ENCODE results near the gene AGRP.

AGRP gene

DNA sequence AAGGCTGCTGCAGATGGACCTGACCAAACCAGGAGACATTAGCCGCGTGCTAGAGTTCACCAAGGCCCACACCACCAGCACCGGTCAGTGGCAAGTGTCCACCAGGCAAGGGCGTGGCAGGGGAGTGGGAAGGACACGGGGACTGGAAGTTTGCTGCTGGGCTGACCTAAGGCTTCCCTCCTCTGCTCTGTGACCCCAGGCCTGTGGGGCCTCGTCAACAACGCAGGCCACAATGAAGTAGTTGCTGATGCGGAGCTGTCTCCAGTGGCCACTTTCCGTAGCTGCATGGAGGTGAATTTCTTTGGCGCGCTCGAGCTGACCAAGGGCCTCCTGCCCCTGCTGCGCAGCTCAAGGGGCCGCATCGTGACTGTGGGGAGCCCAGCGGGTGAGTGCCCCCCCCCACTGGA, 47.6 kb downstream of the AGRP start:
- TF ChIP-seq, protein P1, sequence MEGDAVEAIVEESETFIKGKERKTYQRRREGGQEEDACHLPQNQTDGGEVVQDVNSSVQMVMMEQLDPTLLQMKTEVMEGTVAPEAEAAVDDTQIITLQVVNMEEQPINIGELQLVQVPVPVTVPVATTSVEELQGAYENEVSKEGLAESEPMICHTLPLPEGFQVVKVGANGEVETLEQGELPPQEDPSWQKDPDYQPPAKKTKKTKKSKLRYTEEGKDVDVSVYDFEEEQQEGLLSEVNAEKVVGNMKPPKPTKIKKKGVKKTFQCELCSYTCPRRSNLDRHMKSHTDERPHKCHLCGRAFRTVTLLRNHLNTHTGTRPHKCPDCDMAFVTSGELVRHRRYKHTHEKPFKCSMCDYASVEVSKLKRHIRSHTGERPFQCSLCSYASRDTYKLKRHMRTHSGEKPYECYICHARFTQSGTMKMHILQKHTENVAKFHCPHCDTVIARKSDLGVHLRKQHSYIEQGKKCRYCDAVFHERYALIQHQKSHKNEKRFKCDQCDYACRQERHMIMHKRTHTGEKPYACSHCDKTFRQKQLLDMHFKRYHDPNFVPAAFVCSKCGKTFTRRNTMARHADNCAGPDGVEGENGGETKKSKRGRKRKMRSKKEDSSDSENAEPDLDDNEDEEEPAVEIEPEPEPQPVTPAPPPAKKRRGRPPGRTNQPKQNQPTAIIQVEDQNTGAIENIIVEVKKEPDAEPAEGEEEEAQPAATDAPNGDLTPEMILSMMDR (IDR thresholded peaks at IDR 0.05; ENCODE audit: control insufficient read depth, extremely low read depth, insufficient read depth), result no peak
- no peak overlapping the region for H3K4me3 ChIP-seq (ENCODE audit: low read depth, low read length)
- DNase-seq (ENCODE audit: low read depth), result no peak

DNA sequence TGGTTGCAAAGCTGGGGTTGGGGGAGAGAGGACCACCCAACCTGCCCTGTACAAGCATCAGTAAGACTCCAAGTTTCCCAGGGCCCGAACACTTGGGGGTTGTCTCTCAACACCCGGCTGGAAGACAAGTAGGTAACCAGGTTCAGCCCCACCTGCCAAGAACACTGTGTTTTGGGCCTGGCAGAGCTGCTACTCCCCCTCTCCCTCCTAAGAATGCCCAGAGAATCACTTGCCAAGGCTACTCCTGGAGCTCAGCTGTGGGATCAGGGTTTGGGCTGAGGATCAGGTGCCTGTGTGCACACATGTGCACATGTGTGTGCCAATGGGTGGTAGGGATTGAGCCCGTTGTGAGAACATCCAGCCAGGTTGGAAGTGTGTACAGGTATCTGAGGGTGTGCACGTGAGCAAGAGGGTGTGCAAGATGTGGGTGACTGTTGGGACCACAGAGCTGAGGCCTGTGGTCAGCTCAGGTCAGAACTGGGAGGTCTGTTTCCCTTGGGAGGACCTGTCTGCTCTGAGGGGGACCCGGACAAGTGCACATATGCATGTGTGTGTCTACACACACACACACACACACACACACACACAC, 50.1 kb downstream of the AGRP start:
- no peak overlapping the region for H3K4me3 ChIP-seq (ENCODE audit: low read depth, low read length)
- DNase-seq (ENCODE audit: low read depth), result no peak
- TF ChIP-seq, protein P1 (IDR thresholded peaks at IDR 0.05; ENCODE audit: control insufficient read depth, extremely low read depth, insufficient read depth), result no peak
